SU-DHL-6 (cell line): ENCODE results near the gene CARHSP1.
A peak's percentile ranks its signal among the peaks of the same experiment; 100 is the strongest.

Source experiments
- H2AFZ ChIP-seq: fragments of 200-600 bp; sonication (generic); 2 replicates; pipeline ENCODE4 v1.6.1; 2014; ENCODE audit warnings: low read depth, mild to moderate bottlenecking, moderate library complexity, mixed read lengths, antibody characterized with exemption, low read length; ENCODE audit not compliant: severe bottlenecking
- H3F3A ChIP-seq: fragments of 200-600 bp; shearing (Covaris generic); 2 replicates; pipeline ENCODE4 v1.6.0; 2016; ENCODE audit warnings: antibody characterized with exemption, mild to moderate bottlenecking; ENCODE audit not compliant: insufficient read depth
- H3K27ac ChIP-seq: fragments of 200-600 bp; sonication (generic); 2 replicates; pipeline ENCODE4 v1.5.1; 2016; ENCODE audit warnings: low read depth, mild to moderate bottlenecking, low read length, moderate library complexity, mixed read lengths
- H3K27me3 ChIP-seq: fragments of 200-600 bp; sonication (generic), shearing (Covaris generic); 2 replicates; pipeline ENCODE4 v1.6.0; 2014; ENCODE audit warnings: mild to moderate bottlenecking, low read length
- H3K36me3 ChIP-seq: fragments of 200-600 bp; sonication (generic); 2 replicates; pipeline ENCODE4 v1.6.1; 2014; ENCODE audit warnings: mild to moderate bottlenecking, low read length, mixed read lengths
- H3K4me2 ChIP-seq: fragments of 300-600, 200-600 bp; shearing (Covaris generic), sonication (generic); 2 replicates; pipeline ENCODE4 v1.6.0; 2014; ENCODE audit warnings: low read length, low read depth, mild to moderate bottlenecking; ENCODE audit not compliant: poor library complexity, severe bottlenecking
- H3K4me3 ChIP-seq: fragments of 200-600 bp; sonication (generic); 2 replicates; pipeline ENCODE4 v1.5.1; 2014; ENCODE audit warnings: antibody characterized with exemption, low read length, mild to moderate bottlenecking, mixed read lengths; ENCODE audit not compliant: insufficient read depth, poor library complexity, severe bottlenecking
- H3K79me2 ChIP-seq: fragments of 200-600 bp; sonication (generic); 2 replicates; pipeline ENCODE4 v1.6.1; 2014; ENCODE audit warnings: mild to moderate bottlenecking, low read length, moderate library complexity; ENCODE audit not compliant: insufficient read depth
- H3K9ac ChIP-seq: fragments of 200-600 bp; sonication (generic); 2 replicates; pipeline ENCODE4 v1.7.0; 2014; ENCODE audit warnings: mild to moderate bottlenecking, low read length
- H3K9me2 ChIP-seq: fragments of 200-600 bp; sonication (generic); replicated peaks from 2 replicates; pipeline ENCODE4 v1.6.1; 2014; ENCODE audit warnings: low read length; ENCODE audit not compliant: insufficient read depth
- H3K9me3 ChIP-seq: fragments of 200-600 bp; sonication (generic); 2 replicates; pipeline ENCODE4 v1.6.1; 2014; ENCODE audit warnings: low read length, mixed read lengths; ENCODE audit not compliant: insufficient read depth
- H4K20me1 ChIP-seq: fragments of 200-600 bp; sonication (generic); 2 replicates; pipeline ENCODE4 v1.6.1; 2014; ENCODE audit warnings: low read depth, mild to moderate bottlenecking, antibody characterized with exemption, low read length, moderate library complexity, mixed read lengths
- EZH2phosphoT487 ChIP-seq: fragments of 200-600 bp; sonication (generic), shearing (Covaris generic); conservative IDR thresholded peaks from 2 replicates; pipeline ENCODE4 v1.6.1; 2018; ENCODE audit warnings: mild to moderate bottlenecking, antibody characterized with exemption, low read length, moderate library complexity, mixed read lengths
- TF ChIP-seq, protein P1 (sequence below): fragments of 200-600 bp; sonication (generic); IDR thresholded peaks from one replicate; pipeline ENCODE4 v1.5.1; 2017; ENCODE audit warnings: antibody characterized with exemption, mild to moderate bottlenecking, low read length, moderate library complexity; ENCODE audit not compliant: insufficient read depth, poor library complexity, severe bottlenecking

The CARHSP1 gene

GRCh38 chr16:8869212-8869987 lies 594 bp upstream of the CARHSP1 start:
- TF ChIP-seq, protein P1, sequence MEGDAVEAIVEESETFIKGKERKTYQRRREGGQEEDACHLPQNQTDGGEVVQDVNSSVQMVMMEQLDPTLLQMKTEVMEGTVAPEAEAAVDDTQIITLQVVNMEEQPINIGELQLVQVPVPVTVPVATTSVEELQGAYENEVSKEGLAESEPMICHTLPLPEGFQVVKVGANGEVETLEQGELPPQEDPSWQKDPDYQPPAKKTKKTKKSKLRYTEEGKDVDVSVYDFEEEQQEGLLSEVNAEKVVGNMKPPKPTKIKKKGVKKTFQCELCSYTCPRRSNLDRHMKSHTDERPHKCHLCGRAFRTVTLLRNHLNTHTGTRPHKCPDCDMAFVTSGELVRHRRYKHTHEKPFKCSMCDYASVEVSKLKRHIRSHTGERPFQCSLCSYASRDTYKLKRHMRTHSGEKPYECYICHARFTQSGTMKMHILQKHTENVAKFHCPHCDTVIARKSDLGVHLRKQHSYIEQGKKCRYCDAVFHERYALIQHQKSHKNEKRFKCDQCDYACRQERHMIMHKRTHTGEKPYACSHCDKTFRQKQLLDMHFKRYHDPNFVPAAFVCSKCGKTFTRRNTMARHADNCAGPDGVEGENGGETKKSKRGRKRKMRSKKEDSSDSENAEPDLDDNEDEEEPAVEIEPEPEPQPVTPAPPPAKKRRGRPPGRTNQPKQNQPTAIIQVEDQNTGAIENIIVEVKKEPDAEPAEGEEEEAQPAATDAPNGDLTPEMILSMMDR: no peak
- no peak for TF ChIP-seq EZH2phosphoT487

DNA sequence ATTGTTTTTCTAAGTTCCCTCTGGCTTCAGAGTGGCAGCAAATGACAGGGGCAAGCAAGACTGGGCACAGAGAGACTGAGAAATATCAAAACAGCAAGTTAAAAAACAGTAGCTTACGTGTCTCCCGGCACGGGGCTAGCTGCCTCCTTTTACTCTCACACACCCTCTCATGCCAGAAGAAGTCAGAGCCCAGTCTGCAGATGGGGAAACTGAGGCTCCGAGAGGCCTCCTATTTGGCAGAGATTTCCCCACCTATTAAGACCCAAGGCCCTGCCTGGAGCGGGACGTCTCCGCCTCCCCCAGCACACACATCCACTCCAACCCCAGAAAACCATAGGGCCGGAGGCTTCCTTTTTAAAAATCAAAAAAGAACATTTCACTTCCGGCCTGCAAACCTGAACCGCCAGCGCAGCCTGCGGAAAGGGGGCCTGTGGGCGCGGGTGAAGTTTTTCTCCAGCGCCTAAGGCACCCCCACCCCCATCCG lies 832 bp downstream of the CARHSP1 start:
- H3K9me2 ChIP-seq: no peaks in the 10 kb centered on the region
- peaks cover 9% of the 10 kb centered on the region; the same call in 1 of the 2 replicates for H3F3A ChIP-seq
- H3K9me3 ChIP-seq: no peaks in the 10 kb centered on the region
- H4K20me1 ChIP-seq: peaks cover 4% of the 10 kb centered on the region; the same call in 1 of the 2 replicates
- no peaks in the 10 kb centered on the region for H3K36me3 ChIP-seq
- H3K4me3 ChIP-seq: peak overlapping the region; percentile 82
- TF ChIP-seq EZH2phosphoT487: no peak
- TF ChIP-seq, protein P1: no peak
- H2AFZ ChIP-seq: peak overlapping the region; percentile 68
- peak overlapping the region; percentile 84 for H3K27ac ChIP-seq
- no peaks in the 10 kb centered on the region for H3K27me3 ChIP-seq
- H3K79me2 ChIP-seq: peaks cover 51% of the 10 kb centered on the region
- peak overlapping the region; percentile 90 for H3K9ac ChIP-seq
- peak overlapping the region; percentile 78 for H3K4me2 ChIP-seq

More at GRCh38 chr16:8869212-8869987, 594 bp upstream of the CARHSP1 start:
- Histone ChIP-seq H3K36me3 (no peaks in the 10 kb centered on the region), H3K9ac (peak overlapping the region; percentile 90), H4K20me1 (no peaks in the 10 kb centered on the region), H3K4me2 (peak overlapping the region; percentile 93), H3K9me2 (no peaks in the 10 kb centered on the region), H3K27me3 (no peaks in the 10 kb centered on the region), H3K79me2 (peaks cover 38% of the 10 kb centered on the region), H3K27ac (peak overlapping the region; percentile 63), H2AFZ (peak overlapping the region; percentile 76), H3K9me3 (no peaks in the 10 kb centered on the region), H3K4me3 (peak overlapping the region; percentile 52), H3F3A (peaks cover 9% of the 10 kb centered on the region; the same call in 1 of the 2 replicates)

GRCh38 chr16:8867216-8867931 lies 1.4 kb downstream of the CARHSP1 start:
- TF ChIP-seq, protein P1: no peak
- TF ChIP-seq EZH2phosphoT487: no peak
- Histone ChIP-seq H3K79me2 (peaks cover 57% of the 10 kb centered on the region), H3F3A (peaks cover 9% of the 10 kb centered on the region; the same call in 1 of the 2 replicates), H3K4me3 (peak overlapping the region; percentile 82), H3K27ac (peak overlapping the region; percentile 84), H3K27me3 (no peaks in the 10 kb centered on the region), H3K9me3 (no peaks in the 10 kb centered on the region), H2AFZ (no peak overlapping the region), H3K9ac (peak overlapping the region; percentile 90), H4K20me1 (peaks cover 8% of the 10 kb centered on the region; the same call in 1 of the 2 replicates), H3K36me3 (no peaks in the 10 kb centered on the region), H3K4me2 (peak overlapping the region; percentile 78), H3K9me2 (no peaks in the 10 kb centered on the region)
